B cell (primary cell): ENCODE results near the gene NWD2. TPM values are rescaled to one million over a fixed set of nuclear protein-coding genes. Genes with fewer than 3 reads are reported as not detected.

ENCODE experiments used
- ATAC-seq: fragments of 200-7000 bp; cut with Tn5 transposase; one replicate; pipeline ENCODE4 v1.10.0; 2021; ENCODE audit warnings: low read depth, mild to moderate bottlenecking, moderate number of reproducible peaks, moderate library complexity
- CTCF ChIA-PET: fragments of 350-600 bp; sonication (Branson Sonifier 250); formaldehyde crosslinking; loops from one replicate; lab custom pipeline; 2021; ENCODE audit warnings: antibody characterized with exemption, inconsistent platforms; lab: Charles Lee
- POLR2A ChIA-PET: fragments of 350-600 bp; sonication (Branson Sonifier 250); formaldehyde crosslinking; loops from one replicate; lab custom pipeline; 2021; ENCODE audit warnings: antibody characterized with exemption; lab: Charles Lee
- DNase-seq: peaks from one replicate; pipeline ENCODE4 v3.0.0; 2013
- H2AFZ ChIP-seq: 2 replicates; pipeline ENCODE4 v1.6.1; 2012; ENCODE audit warnings: mild to moderate bottlenecking, low read depth, low read length; ENCODE audit not compliant: insufficient read depth, poor library complexity, severe bottlenecking
- H3K27ac ChIP-seq, 2 donors: 1 replicate in 1 of 2; 2 replicates in 1 of 2; pipeline ENCODE4 v1.5.1; 2012 to 2013; ENCODE audit warnings: low read length in 2 of 2, mild to moderate bottlenecking in 2 of 2, moderate library complexity in 1 of 2
- H3K27me3 ChIP-seq, 4 experiments: fragments of 200-600 bp in 1 of 4; sonication (generic) in 1 of 4; replicated peaks in 1 of 4; 1 replicate in 2 of 4; 2 replicates in 2 of 4; pipeline versions ENCODE4 v1.6.1 to v1.7.0; 2013 to 2016; ENCODE audit warnings: low read length in 3 of 4, mild to moderate bottlenecking in 2 of 4, mixed read lengths in 1 of 4, moderate library complexity in 1 of 4; ENCODE audit not compliant: insufficient read depth in 4 of 4, control insufficient read depth in 3 of 4; ENCODE audit errors: control extremely low read depth in 1 of 4
- H3K36me3 ChIP-seq, 2 experiments: replicated peaks in 1 of 2; 1 replicate in 1 of 2; 2 replicates in 1 of 2; pipeline versions ENCODE4 v1.6.1 to v1.7.1; 2013; ENCODE audit warnings: low read length in 1 of 2; ENCODE audit not compliant: insufficient read depth in 2 of 2, control insufficient read depth in 1 of 2; ENCODE audit errors: control extremely low read depth in 1 of 2, extremely low read depth in 1 of 2
- H3K4me1 ChIP-seq, 2 donors: fragments of 200-600 bp in 1 of 2; sonication (generic) in 1 of 2; 1 replicate in 1 of 2; 2 replicates in 1 of 2; pipeline versions ENCODE4 v1.5.1 to v1.6.1; 2013 to 2017; ENCODE audit warnings: low read length in 2 of 2; ENCODE audit not compliant: control insufficient read depth in 2 of 2, insufficient read depth in 2 of 2
- H3K4me2 ChIP-seq: replicated peaks from 2 replicates; pipeline ENCODE3; 2012; ENCODE audit warnings: mild to moderate bottlenecking, low read depth, low read length; ENCODE audit not compliant: poor library complexity, severe bottlenecking
- H3K4me3 ChIP-seq, 5 experiments: fragments of 200-600 bp in 1 of 5; sonication (generic) in 1 of 5; 1 replicate in 3 of 5; 2 replicates in 2 of 5; pipeline versions ENCODE4 v1.5.1 to v1.7.0; 2011 to 2016; ENCODE audit warnings: low read length in 4 of 5, mild to moderate bottlenecking in 4 of 5, low read depth in 2 of 5, control low read depth in 1 of 5, moderate library complexity in 1 of 5; ENCODE audit not compliant: insufficient read depth in 1 of 5; ENCODE audit errors: control extremely low read depth in 1 of 5, extremely low read depth in 1 of 5
- H3K79me2 ChIP-seq: fragments of 200-600 bp; sonication (generic); one replicate; pipeline ENCODE4 v1.6.0; 2016; ENCODE audit warnings: low read length; ENCODE audit not compliant: control insufficient read depth, insufficient read depth
- H3K9ac ChIP-seq: fragments of 200-600 bp; sonication (generic); 2 replicates; pipeline ENCODE4 v1.6.1; 2017; ENCODE audit warnings: mild to moderate bottlenecking, low read length, moderate library complexity
- H3K9me3 ChIP-seq, 3 donors: one replicate each; pipeline versions ENCODE4 v1.6.1 to v1.7.1; 2013; ENCODE audit warnings: low read length in 2 of 3; ENCODE audit not compliant: control insufficient read depth in 2 of 3, insufficient read depth in 1 of 3; ENCODE audit errors: control extremely low read depth in 1 of 3
- H4K20me1 ChIP-seq: 2 replicates; pipeline ENCODE4 v1.6.0; 2012; ENCODE audit warnings: mild to moderate bottlenecking, low read length; ENCODE audit not compliant: insufficient read depth, control insufficient read depth, poor library complexity, severe bottlenecking
- H3K27ac Mint-ChIP-seq: one replicate; pipeline ENCODE4 v1.8.0; 2021; ENCODE audit warnings: mixed read lengths
- H3K27me3 Mint-ChIP-seq: one replicate; pipeline ENCODE4 v1.8.0; 2021; ENCODE audit warnings: mixed read lengths
- H3K4me1 Mint-ChIP-seq: one replicate; pipeline ENCODE4 v1.8.0; 2021; ENCODE audit warnings: mixed read lengths
- H3K4me3 Mint-ChIP-seq: one replicate; pipeline ENCODE4 v1.8.0; 2021; ENCODE audit warnings: mixed read lengths
- H3K9me3 Mint-ChIP-seq: one replicate; pipeline ENCODE4 v1.8.0; 2022; ENCODE audit warnings: mixed read lengths; ENCODE audit not compliant: insufficient read depth
- EZH2 ChIP-seq: IDR thresholded peaks from 2 replicates; pipeline ENCODE4 v1.6.1; 2012; ENCODE audit warnings: borderline replicate concordance, low read depth, mild to moderate bottlenecking, moderate library complexity, low read length; ENCODE audit not compliant: insufficient read depth, poor library complexity, severe bottlenecking
- WGBS: methylation state at CpG from one replicate; pipeline ENCODE4 v1.1.5; 2013; ENCODE audit warnings: missing lambda C conversion rate; ENCODE audit not compliant: insufficient coverage; 5-methylcytosine and 5-hydroxymethylcytosine counted together
- intact Hi-C: fragments of 100-400 bp; cut with micrococcal nuclease; formaldehyde crosslinking; loops from one replicate; pipeline ENCODE4 v1.10.0; 2022
- polyA plus RNA-seq: library from polyadenylated mRNA; depleted of rRNA; stranded (reverse); fragments of >200 nt; gene quantifications from 2 replicates; pipeline ENCODE4 v1.2.3, GENCODE V29; 2012
- total RNA-seq, 2 donors: library from RNA; stranded (reverse); fragments of 120-200 nt in 1 of 2; gene quantifications; 1 replicate in 1 of 2; 2 replicates in 1 of 2; pipeline versions ENCODE4 v1.2.3 to v1.2.4, GENCODE V29; 2013 to 2022
- TF ChIP-seq, protein P1 (sequence below): fragments of 200-600 bp; IDR thresholded peaks from one replicate; pipeline ENCODE4 v1.8.0; 2022; ENCODE audit warnings: antibody characterized with exemption, mild to moderate bottlenecking

The NWD2 gene
- total and polyA plus RNA-seq, 2 donors (not counting 1 experiment from before 2014, with no cell fraction given), result not detected

GRCh38 chr4:37431417-37431743 is 186.8 kb downstream of the NWD2 start:
- ChIA-PET CTCF (interaction anchor here (1.2 kb wide), 1 partner anchor 9 kb away, joined by 4 read pairs; no protein-coding TSS in a partner anchor), POLR2A (no interaction called here)
- ATAC-seq (no peak), DNase-seq (no peak)
- Histone ChIP-seq H3K4me2 (no peak overlapping the region), H2AFZ (no peak overlapping the region), H3K4me1 (no peaks in the 10 kb centered on the region), H3K79me2 (no peaks in the 10 kb centered on the region), H4K20me1 (no peaks in the 10 kb centered on the region), H3K27me3 (peaks cover 0 to 5% (median 2%) of the 10 kb centered on the region in 4 experiments), H3K36me3 (no peaks in the 10 kb centered on the region), H3K4me3 (no peak overlapping the region), H3K9me3 (no peaks in the 10 kb centered on the region), H3K9ac (no peak overlapping the region), H3K27ac (no peak overlapping the region)
- no peaks in the 10 kb centered on the region for H3K4me1 Mint-ChIP-seq
- TF ChIP-seq, protein P1, sequence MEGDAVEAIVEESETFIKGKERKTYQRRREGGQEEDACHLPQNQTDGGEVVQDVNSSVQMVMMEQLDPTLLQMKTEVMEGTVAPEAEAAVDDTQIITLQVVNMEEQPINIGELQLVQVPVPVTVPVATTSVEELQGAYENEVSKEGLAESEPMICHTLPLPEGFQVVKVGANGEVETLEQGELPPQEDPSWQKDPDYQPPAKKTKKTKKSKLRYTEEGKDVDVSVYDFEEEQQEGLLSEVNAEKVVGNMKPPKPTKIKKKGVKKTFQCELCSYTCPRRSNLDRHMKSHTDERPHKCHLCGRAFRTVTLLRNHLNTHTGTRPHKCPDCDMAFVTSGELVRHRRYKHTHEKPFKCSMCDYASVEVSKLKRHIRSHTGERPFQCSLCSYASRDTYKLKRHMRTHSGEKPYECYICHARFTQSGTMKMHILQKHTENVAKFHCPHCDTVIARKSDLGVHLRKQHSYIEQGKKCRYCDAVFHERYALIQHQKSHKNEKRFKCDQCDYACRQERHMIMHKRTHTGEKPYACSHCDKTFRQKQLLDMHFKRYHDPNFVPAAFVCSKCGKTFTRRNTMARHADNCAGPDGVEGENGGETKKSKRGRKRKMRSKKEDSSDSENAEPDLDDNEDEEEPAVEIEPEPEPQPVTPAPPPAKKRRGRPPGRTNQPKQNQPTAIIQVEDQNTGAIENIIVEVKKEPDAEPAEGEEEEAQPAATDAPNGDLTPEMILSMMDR, result no peak
- no peak for TF ChIP-seq EZH2
- intact Hi-C loops, result no loop called here
- no peak overlapping the region for H3K4me3 Mint-ChIP-seq
- peaks cover 13% of the 10 kb centered on the region for H3K27me3 Mint-ChIP-seq
- H3K27ac Mint-ChIP-seq, result no peak overlapping the region
- no CpG with 5 or more reads among the region's 1 CpG for WGBS
- no peaks in the 10 kb centered on the region for H3K9me3 Mint-ChIP-seq

DNA sequence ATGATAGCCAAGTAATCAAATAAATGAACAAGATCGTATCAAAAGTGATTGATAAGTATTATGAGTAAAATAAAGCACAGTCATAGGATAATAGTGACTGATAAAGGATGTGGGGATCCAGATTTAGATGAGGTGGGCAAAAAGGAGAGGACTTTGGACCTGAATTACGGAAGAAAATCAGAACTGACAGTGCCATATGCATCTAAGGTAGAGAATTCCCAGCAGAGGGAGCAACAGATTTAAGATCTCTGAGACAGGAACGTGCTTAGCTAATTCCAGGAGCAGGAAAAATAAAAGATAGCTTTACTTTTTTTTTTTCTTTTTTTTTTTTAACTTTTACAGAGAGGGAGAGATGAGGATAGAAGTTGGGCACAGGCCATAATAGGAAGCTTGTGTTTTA is 189.9 kb downstream of the NWD2 start:
- H3K4me2 ChIP-seq, result no peak overlapping the region
- H3K27ac ChIP-seq, result no peak overlapping the region
- WGBS, result 100% methylated on average over 1 of the region's 3 CpGs
- Mint-ChIP-seq H3K4me3 (no peak overlapping the region), H3K27me3 (peaks cover 17% of the 10 kb centered on the region), H3K9me3 (no peaks in the 10 kb centered on the region), H3K4me1 (no peaks in the 10 kb centered on the region), H3K27ac (no peak overlapping the region)
- H3K79me2 ChIP-seq, result no peaks in the 10 kb centered on the region
- ChIA-PET CTCF (interaction anchor here (1.4 kb wide), 1 partner anchor 9 kb away, joined by 3 read pairs; no protein-coding TSS in a partner anchor), POLR2A (no interaction called here)
- H3K4me3 ChIP-seq, result no peak overlapping the region
- no peaks in the 10 kb centered on the region for H3K27me3 ChIP-seq
- no peak overlapping the region for H3K9ac ChIP-seq
- H3K4me1 ChIP-seq, result no peaks in the 10 kb centered on the region
- H3K36me3 ChIP-seq, result no peaks in the 10 kb centered on the region
- no peak overlapping the region for H2AFZ ChIP-seq
- ATAC-seq, result no peak
- intact Hi-C loops, result no loop called here
- H3K9me3 ChIP-seq, result no peaks in the 10 kb centered on the region
- TF ChIP-seq, protein P1, result no peak
- no peak for TF ChIP-seq EZH2
- H4K20me1 ChIP-seq, result no peaks in the 10 kb centered on the region
- no peak for DNase-seq
